ENCODE measurements around the gene AGBL4. TPM values are rescaled to one million over a fixed set of nuclear protein-coding genes. Genes with fewer than 3 reads are reported as not detected.

The AGBL4 gene
- polyA plus RNA-seq, 4 donors, result 0.10 to 0.16 TPM; not detected in 2

GRCh38 chr1:48853006-48853405 is 1170.7 kb downstream of the AGBL4 start:
- FAIRE-seq (no peak), DNase-seq (no peak)
- H3K4me1 ChIP-seq (ENCODE audit: control insufficient read depth in 3 of 3, insufficient read depth in 2 of 3, low read depth in 1 of 3, low read length in 2 of 3), result no peaks in the 10 kb centered on the region
- no peak overlapping the region for H3K27ac ChIP-seq (ENCODE audit: low read depth in 1 of 3, low read length in 2 of 3)
- H3K9me3 ChIP-seq (ENCODE audit: control insufficient read depth in 2 of 2, insufficient read depth in 1 of 2, low read depth in 1 of 2, low read length in 1 of 2), result no peaks in the 10 kb centered on the region
- no peak overlapping the region for H3K4me3 ChIP-seq (ENCODE audit: low read depth in 1 of 3, low read length in 3 of 3)
- no peaks in the 10 kb centered on the region for H3K27me3 ChIP-seq (ENCODE audit: control insufficient read depth in 3 of 3, insufficient read depth in 3 of 3, low read length in 3 of 3)
- H3K36me3 ChIP-seq (ENCODE audit: control insufficient read depth in 3 of 3, insufficient read depth in 2 of 3, low read depth in 1 of 3, low read length in 3 of 3), result no peaks in the 10 kb centered on the region

GRCh38 chr1:48851638-48852037 is 1172.1 kb downstream of the AGBL4 start:
- DNase-seq, result no peak
- Histone ChIP-seq H3K27ac (ENCODE audit: low read depth in 1 of 3, low read length in 2 of 3) (no peak overlapping the region), H3K9me3 (ENCODE audit: control insufficient read depth in 2 of 2, insufficient read depth in 1 of 2, low read depth in 1 of 2, low read length in 1 of 2) (no peaks in the 10 kb centered on the region), H3K4me1 (ENCODE audit: control insufficient read depth in 3 of 3, insufficient read depth in 2 of 3, low read depth in 1 of 3, low read length in 2 of 3) (no peaks in the 10 kb centered on the region), H3K4me3 (ENCODE audit: low read depth in 1 of 3, low read length in 3 of 3) (no peak overlapping the region), H3K36me3 (ENCODE audit: control insufficient read depth in 3 of 3, insufficient read depth in 2 of 3, low read depth in 1 of 3, low read length in 3 of 3) (no peaks in the 10 kb centered on the region), H3K27me3 (ENCODE audit: control insufficient read depth in 3 of 3, insufficient read depth in 3 of 3, low read length in 3 of 3) (no peaks in the 10 kb centered on the region)
- no peak for FAIRE-seq
- WGBS, 3 donors, result 45% methylated on average over 2 of the region's 2 CpGs

- WGBS, 3 donors, result 73 to 90% (median 74%) methylated on average over 2 of the region's 2 CpGs
- Histone ChIP-seq H3K4me1 (ENCODE audit: control insufficient read depth in 3 of 3, insufficient read depth in 2 of 3, low read depth in 1 of 3, low read length in 2 of 3) (no peaks in the 10 kb centered on the region), H3K4me3 (ENCODE audit: low read depth in 1 of 3, low read length in 3 of 3) (no peak overlapping the region), H3K27me3 (ENCODE audit: control insufficient read depth in 3 of 3, insufficient read depth in 3 of 3, low read length in 3 of 3) (no peaks in the 10 kb centered on the region), H3K27ac (ENCODE audit: low read depth in 1 of 3, low read length in 2 of 3) (no peak overlapping the region), H3K36me3 (ENCODE audit: control insufficient read depth in 3 of 3, insufficient read depth in 2 of 3, low read depth in 1 of 3, low read length in 3 of 3) (no peaks in the 10 kb centered on the region), H3K9me3 (ENCODE audit: control insufficient read depth in 2 of 2, insufficient read depth in 1 of 2, low read depth in 1 of 2, low read length in 1 of 2) (no peaks in the 10 kb centered on the region)
- DNase-seq (no peak), FAIRE-seq (no peak)
These were observed 1175.7 kb downstream of the AGBL4 start for GRCh38 chr1:48848035-48848434.

- Histone ChIP-seq H3K36me3 (ENCODE audit: control insufficient read depth in 3 of 3, insufficient read depth in 2 of 3, low read depth in 1 of 3, low read length in 3 of 3) (no peaks in the 10 kb centered on the region), H3K9me3 (ENCODE audit: control insufficient read depth in 2 of 2, insufficient read depth in 1 of 2, low read depth in 1 of 2, low read length in 1 of 2) (no peaks in the 10 kb centered on the region), H3K27me3 (ENCODE audit: control insufficient read depth in 3 of 3, insufficient read depth in 3 of 3, low read length in 3 of 3) (no peaks in the 10 kb centered on the region), H3K27ac (ENCODE audit: low read depth in 1 of 3, low read length in 2 of 3) (no peak overlapping the region), H3K4me1 (ENCODE audit: control insufficient read depth in 3 of 3, insufficient read depth in 2 of 3, low read depth in 1 of 3, low read length in 2 of 3) (no peaks in the 10 kb centered on the region), H3K4me3 (ENCODE audit: low read depth in 1 of 3, low read length in 3 of 3) (no peak overlapping the region)
- FAIRE-seq (no peak), DNase-seq (no peak)
- WGBS, 3 donors, result 41 to 76% (median 50%) methylated on average over 1 of the region's 1 CpG
These were observed 1177.3 kb downstream of the AGBL4 start for GRCh38 chr1:48846441-48846840.

- no peak for DNase-seq
- Histone ChIP-seq H3K27ac (ENCODE audit: low read depth in 1 of 3, low read length in 2 of 3) (no peak overlapping the region), H3K27me3 (ENCODE audit: control insufficient read depth in 3 of 3, insufficient read depth in 3 of 3, low read length in 3 of 3) (no peaks in the 10 kb centered on the region), H3K36me3 (ENCODE audit: control insufficient read depth in 3 of 3, insufficient read depth in 2 of 3, low read depth in 1 of 3, low read length in 3 of 3) (no peaks in the 10 kb centered on the region), H3K4me1 (ENCODE audit: control insufficient read depth in 3 of 3, insufficient read depth in 2 of 3, low read depth in 1 of 3, low read length in 2 of 3) (no peaks in the 10 kb centered on the region), H3K9me3 (ENCODE audit: control insufficient read depth in 2 of 2, insufficient read depth in 1 of 2, low read depth in 1 of 2, low read length in 1 of 2) (no peaks in the 10 kb centered on the region), H3K4me3 (ENCODE audit: low read depth in 1 of 3, low read length in 3 of 3) (no peak overlapping the region)
- FAIRE-seq, result no peak
- 26 to 67% (median 44%) methylated on average over 3 of the region's 3 CpGs for WGBS, 3 donors
These were observed 1179.6 kb downstream of the AGBL4 start for GRCh38 chr1:48844187-48844586.

- no peaks in the 10 kb centered on the region for H3K4me1 ChIP-seq (ENCODE audit: control insufficient read depth in 3 of 3, insufficient read depth in 2 of 3, low read depth in 1 of 3, low read length in 2 of 3)
- no peaks in the 10 kb centered on the region for H3K36me3 ChIP-seq (ENCODE audit: control insufficient read depth in 3 of 3, insufficient read depth in 2 of 3, low read depth in 1 of 3, low read length in 3 of 3)
- no peak for DNase-seq
- no peak for FAIRE-seq
- no peaks in the 10 kb centered on the region for H3K27me3 ChIP-seq (ENCODE audit: control insufficient read depth in 3 of 3, insufficient read depth in 3 of 3, low read length in 3 of 3)
- no peak overlapping the region for H3K27ac ChIP-seq (ENCODE audit: low read depth in 1 of 3, low read length in 2 of 3)
- 41 to 48% (median 43%) methylated on average over 2 of the region's 2 CpGs for WGBS, 3 donors
- no peaks in the 10 kb centered on the region for H3K9me3 ChIP-seq (ENCODE audit: control insufficient read depth in 2 of 2, insufficient read depth in 1 of 2, low read depth in 1 of 2, low read length in 1 of 2)
- H3K4me3 ChIP-seq (ENCODE audit: low read depth in 1 of 3, low read length in 3 of 3), result no peak overlapping the region
These were observed 1181.8 kb downstream of the AGBL4 start for GRCh38 chr1:48841966-48842365.

- no peaks in the 10 kb centered on the region for H3K36me3 ChIP-seq (ENCODE audit: control insufficient read depth in 3 of 3, insufficient read depth in 2 of 3, low read depth in 1 of 3, low read length in 3 of 3)
- 52 to 63% (median 62%) methylated on average over 3 of the region's 3 CpGs for WGBS, 3 donors
- no peak overlapping the region for H3K4me3 ChIP-seq (ENCODE audit: low read depth in 1 of 3, low read length in 3 of 3)
- FAIRE-seq (no peak), DNase-seq (no peak)
- no peaks in the 10 kb centered on the region for H3K27me3 ChIP-seq (ENCODE audit: control insufficient read depth in 3 of 3, insufficient read depth in 3 of 3, low read length in 3 of 3)
- H3K4me1 ChIP-seq (ENCODE audit: control insufficient read depth in 3 of 3, insufficient read depth in 2 of 3, low read depth in 1 of 3, low read length in 2 of 3), result no peaks in the 10 kb centered on the region
- no peaks in the 10 kb centered on the region for H3K9me3 ChIP-seq (ENCODE audit: control insufficient read depth in 2 of 2, insufficient read depth in 1 of 2, low read depth in 1 of 2, low read length in 1 of 2)
- no peak overlapping the region for H3K27ac ChIP-seq (ENCODE audit: low read depth in 1 of 3, low read length in 2 of 3)
These were observed 1182.3 kb downstream of the AGBL4 start for GRCh38 chr1:48841461-48841860.

GRCh38 chr1:48831120-48831978 is 1192.4 kb downstream of the AGBL4 start:
- no peaks in the 10 kb centered on the region for H3K36me3 ChIP-seq (ENCODE audit: control insufficient read depth in 3 of 3, insufficient read depth in 2 of 3, low read depth in 1 of 3, low read length in 3 of 3)
- H3K27ac ChIP-seq (ENCODE audit: low read depth in 1 of 3, low read length in 2 of 3), result no peak overlapping the region
- FAIRE-seq, result no peak
- no peak overlapping the region for H3K4me3 ChIP-seq (ENCODE audit: low read depth in 1 of 3, low read length in 3 of 3)
- peaks cover 0 to 5% (median 0%) of the 10 kb centered on the region in 3 donors for H3K4me1 ChIP-seq (ENCODE audit: control insufficient read depth in 3 of 3, insufficient read depth in 2 of 3, low read depth in 1 of 3, low read length in 2 of 3)
- 77 to 83% (median 77%) methylated on average over 4 of the region's 4 CpGs for WGBS, 3 donors
- H3K9me3 ChIP-seq (ENCODE audit: control insufficient read depth in 2 of 2, insufficient read depth in 1 of 2, low read depth in 1 of 2, low read length in 1 of 2), result no peaks in the 10 kb centered on the region
- H3K27me3 ChIP-seq (ENCODE audit: control insufficient read depth in 3 of 3, insufficient read depth in 3 of 3, low read length in 3 of 3), result peaks cover 0 to 8% (median 0%) of the 10 kb centered on the region in 3 donors
- DNase-seq, result no peak

- H3K4me1 ChIP-seq (ENCODE audit: control insufficient read depth in 3 of 3, insufficient read depth in 2 of 3, low read depth in 1 of 3, low read length in 2 of 3), result peaks cover 0 to 5% (median 0%) of the 10 kb centered on the region in 3 donors
- 61 to 83% (median 79%) methylated on average over 2 of the region's 2 CpGs for WGBS, 3 donors
- FAIRE-seq (no peak), DNase-seq (no peak)
- H3K27ac ChIP-seq (ENCODE audit: low read depth in 1 of 3, low read length in 2 of 3), result no peak overlapping the region
- H3K36me3 ChIP-seq (ENCODE audit: control insufficient read depth in 3 of 3, insufficient read depth in 2 of 3, low read depth in 1 of 3, low read length in 3 of 3), result no peaks in the 10 kb centered on the region
- H3K27me3 ChIP-seq (ENCODE audit: control insufficient read depth in 3 of 3, insufficient read depth in 3 of 3, low read length in 3 of 3), result peaks cover 0 to 15% (median 0%) of the 10 kb centered on the region in 3 donors
- H3K4me3 ChIP-seq (ENCODE audit: low read depth in 1 of 3, low read length in 3 of 3), result no peak overlapping the region
- no peaks in the 10 kb centered on the region for H3K9me3 ChIP-seq (ENCODE audit: control insufficient read depth in 2 of 2, insufficient read depth in 1 of 2, low read depth in 1 of 2, low read length in 1 of 2)
These were observed 1193.0 kb downstream of the AGBL4 start for GRCh38 chr1:48830715-48831114.
